GM18508 (cell line): ENCODE results near the gene METTL24.

Experiments
- ATAC-seq: cut with Tn5 transposase; IDR thresholded peaks from one replicate; pipeline ENCODE4 v1.9.1; 2021; ENCODE audit warnings: moderate number of reproducible peaks; ENCODE audit not compliant: insufficient read depth, unreplicated experiment

The METTL24 gene

DNA sequence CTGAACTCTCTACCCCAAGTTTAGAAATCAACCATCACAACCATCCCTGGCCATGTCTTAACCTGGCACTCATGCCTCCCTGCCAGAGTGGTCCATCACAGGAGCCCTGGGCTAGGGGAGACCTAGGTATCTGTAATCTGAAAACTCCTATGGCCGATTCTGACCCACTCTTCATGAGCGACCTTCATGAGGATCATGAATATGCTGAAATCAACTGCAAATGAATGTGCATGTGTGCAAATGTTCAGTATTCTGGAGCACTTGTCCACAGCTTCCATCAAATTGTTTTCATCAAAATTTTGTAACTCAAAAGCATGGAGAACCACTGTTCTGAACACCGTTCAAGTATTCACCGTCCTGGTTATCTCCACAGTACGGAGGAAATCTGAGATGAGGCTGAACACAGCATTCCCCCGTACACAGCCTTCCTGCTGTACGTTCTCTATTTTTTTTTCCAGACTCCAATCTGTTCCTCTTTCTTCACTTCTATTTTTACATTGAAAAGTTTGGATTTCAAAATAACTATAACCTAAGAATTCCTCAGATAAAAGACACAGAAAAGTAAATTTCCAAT, 17.7 kb downstream of the METTL24 start:
- no peak for ATAC-seq

DNA sequence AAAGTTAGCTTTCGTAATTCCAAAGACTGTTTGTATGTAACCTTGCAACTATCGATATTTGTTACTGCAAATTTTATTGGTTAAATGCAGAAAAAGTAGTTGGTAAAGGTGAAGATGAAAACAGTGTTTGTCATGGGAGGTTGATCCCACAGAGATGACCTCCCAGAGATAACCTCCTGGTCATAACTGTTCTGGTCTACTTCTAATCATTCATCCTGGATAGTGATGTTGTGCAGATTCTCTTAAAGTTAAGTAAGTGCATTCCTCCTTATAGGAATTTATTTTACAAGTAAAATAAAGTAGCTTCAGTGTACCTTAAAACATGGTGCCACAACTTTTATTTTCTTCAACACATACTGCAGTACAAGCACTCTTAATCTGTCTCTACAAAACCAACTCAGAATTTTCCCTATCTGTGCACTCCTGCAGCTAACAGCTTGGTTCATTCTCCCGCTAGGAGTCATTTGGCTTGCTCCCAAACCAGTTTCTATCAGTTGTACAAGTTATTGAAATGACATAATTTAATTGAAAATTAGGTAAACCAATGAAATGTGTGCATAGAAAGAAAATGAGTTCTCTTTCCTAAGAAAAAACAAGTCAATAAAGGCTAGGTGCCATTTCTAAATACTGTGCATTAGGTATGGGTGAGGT, 19.2 kb downstream of the METTL24 start:
- no peak for ATAC-seq

DNA sequence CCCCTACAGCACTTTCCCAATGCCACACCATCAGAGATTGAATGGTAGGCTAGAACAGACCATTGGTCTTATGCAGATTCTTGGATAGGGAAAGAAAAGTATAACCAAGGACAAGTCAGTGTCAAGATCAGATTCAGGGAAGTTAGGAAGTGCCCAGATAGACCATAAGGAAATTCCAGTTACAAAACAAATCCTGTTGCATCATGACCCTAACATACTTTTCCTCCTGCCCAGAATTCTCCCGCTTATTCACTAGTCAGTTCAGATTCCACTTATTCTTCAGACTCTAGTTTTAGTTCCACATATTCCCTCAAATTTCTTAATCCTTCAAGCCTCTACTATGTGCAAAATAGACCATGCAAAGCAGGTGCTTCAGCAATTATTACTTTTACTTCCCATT, 20.7 kb downstream of the METTL24 start:
- ATAC-seq = no peak

DNA sequence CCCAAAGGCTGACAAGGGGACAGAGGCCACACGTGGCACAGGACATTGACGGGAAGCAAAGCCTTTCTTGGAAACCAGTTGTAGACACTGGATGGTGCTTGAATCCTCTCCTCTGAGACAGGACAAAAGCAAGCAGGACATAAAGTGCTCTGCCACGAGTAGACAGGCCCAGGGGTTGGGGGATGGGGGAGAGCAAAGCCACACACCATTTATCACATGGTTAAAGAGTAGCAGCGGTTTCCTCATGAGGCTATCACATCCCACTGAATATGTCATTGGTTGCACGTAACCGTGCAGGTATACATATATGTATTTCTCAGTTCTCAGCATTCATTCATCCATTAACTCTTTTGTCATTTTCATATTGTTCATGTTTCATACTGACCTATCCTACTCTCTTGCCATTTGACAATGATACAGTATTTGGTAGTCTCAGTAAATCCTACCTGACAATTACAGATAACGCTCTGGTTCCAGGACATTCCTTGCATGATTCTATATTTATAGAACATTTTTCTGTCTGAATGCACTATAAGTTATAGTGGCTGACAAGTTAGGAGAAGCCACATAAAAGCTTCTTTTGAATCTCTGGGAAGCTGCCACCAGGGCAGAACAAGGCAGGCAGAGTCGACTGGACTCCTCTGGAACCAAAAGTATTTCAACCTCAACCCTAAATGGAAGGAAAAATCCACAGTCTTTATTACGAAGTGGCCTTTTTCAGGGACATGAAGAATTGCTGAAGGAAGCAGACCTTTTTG, 23.5 kb downstream of the METTL24 start:
- ATAC-seq = no peak

DNA sequence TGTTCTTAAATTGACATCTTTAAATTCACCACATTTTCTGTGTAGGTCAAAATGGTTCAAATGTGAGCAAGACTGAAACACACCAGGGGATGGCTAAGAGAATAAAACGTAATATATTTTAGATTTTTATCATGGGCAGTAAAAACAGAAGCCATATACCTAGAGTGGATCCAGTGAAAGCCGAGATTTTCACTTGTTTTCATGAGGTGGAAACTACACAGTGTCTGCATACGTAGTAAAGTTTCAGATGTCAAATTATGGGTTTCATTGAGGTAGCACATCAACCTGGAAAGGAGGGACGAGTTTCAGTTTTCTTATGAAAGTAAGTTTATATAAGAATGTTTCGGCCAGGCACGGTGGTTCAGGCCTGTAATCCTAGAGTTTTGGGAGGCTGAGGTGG, 25.9 kb downstream of the METTL24 start:
- no peak for ATAC-seq

DNA sequence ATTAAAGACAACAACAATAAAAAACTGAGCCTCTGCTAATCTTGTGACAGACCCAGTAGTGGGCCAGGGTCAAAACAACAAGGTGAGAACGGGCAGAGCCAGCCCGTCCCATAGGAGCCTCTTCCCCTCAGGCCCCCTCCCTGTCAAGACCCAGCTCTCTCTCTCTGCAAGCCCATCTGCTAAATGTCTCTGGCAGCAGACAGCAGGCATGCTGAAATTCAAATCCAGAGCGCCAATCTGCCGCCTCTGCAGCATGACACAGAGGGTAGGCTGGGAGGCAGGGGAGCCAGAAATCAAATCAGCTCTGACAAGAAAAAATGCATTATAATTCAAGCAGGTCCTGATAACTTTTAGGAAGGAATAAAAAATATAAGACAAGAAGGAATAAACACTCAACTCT, 26.3 kb downstream of the METTL24 start:
- no peak for ATAC-seq

DNA sequence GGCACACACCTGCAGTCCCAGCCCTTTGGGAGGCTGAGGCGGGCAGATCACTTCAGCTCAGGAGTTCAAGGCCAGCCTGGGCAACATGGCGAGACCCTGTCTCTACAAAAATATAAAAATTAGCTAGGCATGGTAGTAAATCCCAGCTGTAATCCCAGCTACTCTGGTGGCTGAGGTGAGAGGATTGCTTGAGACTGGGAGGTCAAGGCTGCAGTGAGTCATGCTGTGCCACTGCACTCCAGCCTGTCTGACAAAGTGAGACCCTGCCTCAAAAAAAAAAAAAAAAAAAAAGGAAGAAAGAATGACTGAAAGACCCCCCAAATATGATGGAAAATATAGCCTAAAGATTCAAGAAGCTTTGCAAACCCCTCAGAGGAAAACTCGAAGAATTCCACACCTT, 26.8 kb downstream of the METTL24 start:
- no peak for ATAC-seq

DNA sequence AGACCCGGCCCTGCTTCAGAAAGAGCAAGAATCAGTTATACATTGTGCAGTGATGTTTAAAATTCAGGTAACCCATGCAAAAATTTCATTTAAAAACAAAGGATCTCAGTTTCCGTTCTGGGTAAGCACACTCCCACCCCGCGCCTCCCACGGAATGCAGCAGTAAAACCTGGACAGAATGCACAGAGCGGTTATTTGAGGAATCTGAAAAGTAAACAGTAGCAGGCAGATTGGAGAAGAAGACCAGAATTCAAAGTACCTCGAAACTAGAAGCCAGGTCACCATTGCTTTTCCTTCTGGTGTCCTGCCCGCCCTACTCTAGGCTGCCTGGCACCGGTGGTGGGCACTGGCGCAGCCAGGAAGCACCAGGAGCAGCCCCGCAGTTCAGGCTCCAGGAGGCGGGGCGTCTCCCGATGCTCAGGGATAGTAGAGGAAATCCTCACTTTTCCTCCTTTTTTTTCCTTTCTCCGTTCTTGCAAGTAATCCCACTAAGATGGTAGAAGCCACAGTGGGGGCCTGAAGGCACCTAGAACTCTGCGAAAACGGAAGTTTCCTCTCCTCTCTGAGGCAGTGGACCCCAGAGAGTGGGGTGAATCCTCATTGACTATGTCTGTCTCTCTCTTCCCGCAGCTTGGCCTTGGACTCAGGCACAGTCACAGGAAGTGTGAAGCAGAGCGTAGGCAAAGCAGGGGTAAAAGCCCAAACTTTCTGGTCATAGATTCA, 28.3 kb downstream of the METTL24 start:
- no peak for ATAC-seq

DNA sequence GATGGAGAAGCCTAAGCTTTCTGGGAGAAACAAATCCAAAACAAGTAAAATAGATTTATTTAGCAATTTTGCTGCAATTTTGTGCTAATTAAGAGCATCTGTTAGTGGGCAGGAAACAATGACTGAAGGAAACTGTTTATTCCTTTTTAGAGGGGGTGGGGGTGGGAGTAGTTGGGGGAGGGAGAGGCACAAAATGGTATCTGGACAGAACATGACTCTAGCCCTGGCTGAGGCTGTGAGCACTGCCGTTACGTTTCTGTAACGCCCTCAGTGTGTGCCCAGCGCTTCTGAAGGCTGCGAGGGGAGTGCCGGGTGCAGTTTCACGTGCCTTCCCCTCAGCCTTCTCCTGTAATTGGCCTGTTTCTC, 28.8 kb downstream of the METTL24 start:
- ATAC-seq = no peak

DNA sequence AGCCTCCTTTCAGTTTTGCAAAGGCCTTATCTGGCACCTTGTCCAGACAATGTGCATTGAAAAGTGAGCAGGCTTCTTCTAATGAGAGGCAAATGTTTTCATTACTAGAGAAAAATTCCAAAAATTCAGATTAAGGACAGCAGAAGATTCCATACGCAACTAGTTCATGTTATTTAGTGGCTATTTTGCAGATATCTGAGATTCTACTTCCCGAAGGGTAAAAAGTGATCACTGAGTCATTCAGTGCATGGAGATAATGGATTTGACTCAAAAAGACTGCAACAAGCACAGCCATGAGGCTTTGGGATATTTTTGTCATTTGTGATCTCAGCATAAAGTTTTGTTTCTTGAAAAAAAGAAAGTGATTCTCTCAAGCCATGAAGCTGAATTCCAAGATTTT, 29.9 kb downstream of the METTL24 start:
- ATAC-seq = no peak

DNA sequence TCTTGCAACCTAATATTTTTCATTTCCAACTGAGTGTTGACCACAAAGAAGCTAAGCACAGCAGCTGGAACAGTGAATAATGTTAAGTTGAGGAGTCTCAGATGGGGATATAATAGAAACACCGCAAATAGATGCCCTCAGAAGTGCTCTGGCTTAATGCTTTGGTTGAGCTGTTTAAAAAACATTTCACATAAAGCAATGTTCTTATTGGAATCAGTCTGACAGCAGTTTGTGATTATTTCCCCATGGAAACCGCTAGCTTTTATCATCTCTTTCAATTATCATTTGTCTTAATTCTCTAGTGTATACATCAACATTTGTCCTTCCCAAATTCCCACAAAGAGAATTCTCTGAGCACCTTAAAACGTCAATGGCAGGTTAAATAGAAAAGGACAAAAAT, 30.8 kb downstream of the METTL24 start:
- no peak for ATAC-seq

DNA sequence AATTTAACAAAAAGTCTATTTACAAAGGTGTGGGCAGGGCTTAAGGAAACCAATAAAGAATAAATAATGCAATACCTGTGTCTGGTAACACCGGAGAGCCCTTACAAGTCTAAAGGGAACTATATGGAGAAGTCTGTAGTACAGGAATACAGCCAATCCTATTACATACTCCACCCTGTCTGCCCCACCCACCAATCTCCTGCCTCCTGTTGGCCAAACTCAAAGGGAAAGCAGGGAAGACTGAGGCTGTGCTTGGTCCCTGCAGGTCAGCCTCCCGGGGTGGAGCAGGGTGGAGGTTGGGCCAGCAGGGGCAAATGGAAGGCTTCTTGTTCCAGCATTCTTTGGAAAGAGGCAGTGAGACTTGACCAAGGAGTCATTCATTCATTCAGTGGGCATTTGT, 31.5 kb downstream of the METTL24 start:
- no peak for ATAC-seq

DNA sequence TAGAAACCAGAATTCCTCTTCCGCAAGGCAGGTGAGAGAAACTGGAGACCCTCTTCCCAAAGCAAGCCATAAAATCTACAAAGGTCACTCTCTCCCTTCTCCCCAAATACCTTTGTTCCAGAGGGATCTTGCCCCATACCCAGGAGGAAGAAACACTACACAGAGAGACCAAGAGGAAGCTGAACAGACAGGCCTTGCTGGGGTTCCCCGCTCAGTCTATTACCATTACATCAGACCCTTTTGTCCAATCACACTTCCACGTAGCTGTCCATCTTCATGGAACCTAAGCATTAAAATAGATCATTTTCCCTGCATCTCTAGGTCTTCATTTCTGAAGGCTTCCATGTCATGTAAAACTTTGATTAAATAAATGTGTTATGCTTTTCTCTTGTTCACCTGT, 32.1 kb downstream of the METTL24 start:
- ATAC-seq = no peak

DNA sequence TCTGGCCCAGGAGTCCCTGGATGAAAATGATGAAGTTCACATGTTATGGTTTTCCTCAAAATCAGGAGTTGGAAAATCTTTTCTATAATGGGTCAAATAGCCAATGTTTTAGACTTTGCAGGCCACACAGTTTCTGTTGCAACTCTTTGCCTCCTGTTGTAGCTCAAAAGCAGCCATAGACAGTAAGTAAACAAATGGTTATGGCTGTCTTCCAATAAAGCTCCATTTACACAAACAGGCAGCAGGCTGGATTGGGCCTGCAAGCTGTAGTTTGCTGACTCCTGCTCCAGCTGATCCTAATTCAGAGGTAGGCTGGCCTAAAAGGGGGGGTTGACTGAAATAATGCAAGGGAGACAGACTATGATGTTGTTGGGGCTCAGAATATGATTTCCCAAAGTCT, 33.0 kb downstream of the METTL24 start:
- no peak for ATAC-seq

DNA sequence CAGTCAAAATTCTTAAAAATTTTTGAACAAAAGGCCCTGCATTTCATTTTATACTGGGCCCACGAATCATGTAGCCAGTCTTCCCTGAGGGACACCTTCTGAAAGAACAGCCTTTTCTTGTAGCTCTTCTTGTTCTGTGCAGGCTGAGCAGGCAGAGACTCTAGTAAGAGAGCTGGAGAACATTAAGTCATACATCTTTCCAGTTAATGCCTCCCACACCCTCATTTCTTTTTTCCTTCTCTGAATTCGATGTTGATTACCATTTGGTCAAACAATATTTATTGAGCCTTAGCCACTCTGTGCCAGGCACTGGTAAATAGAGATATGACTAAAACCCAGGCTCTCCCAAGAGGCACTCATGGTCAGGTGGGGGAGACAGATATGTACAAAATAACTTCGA, 33.6 kb downstream of the METTL24 start:
- no peak for ATAC-seq

DNA sequence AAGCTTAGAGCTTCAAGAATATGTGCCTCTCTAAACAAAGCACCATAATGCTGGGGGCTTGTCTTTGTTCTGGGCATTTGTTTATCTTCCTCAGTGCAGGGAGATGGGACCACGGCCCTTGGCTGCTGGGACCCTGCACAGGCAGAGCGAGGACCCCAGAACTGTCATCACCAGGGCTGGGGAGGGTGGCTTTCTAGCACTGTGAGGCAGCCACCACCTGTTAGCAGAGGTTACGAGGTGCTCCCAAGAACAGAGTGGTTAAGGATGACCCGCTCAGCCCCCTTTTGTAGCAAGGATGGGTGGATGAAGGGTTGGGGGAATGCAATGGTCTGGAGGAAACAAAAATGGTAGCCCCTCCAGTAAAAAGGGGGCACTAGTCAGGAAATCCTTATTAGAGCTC, 34.9 kb downstream of the METTL24 start:
- no peak for ATAC-seq

DNA sequence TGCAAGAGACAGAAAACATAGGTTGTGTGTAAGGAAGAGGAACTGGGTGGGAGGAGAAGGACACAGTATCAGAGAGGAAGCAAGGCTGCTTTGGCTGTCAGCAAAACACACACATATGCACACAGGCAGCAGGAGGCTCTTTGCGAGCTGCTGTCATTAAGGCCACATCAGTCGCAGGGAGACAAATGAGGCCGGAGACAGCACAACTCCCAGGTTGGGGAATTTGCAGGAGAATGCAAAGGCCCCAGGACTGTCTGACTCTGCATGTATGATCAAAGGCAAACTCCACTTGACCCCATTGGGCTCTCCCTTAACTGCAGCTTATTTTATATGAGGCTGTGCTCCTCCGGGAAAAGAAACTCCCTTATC, 35.3 kb downstream of the METTL24 start:
- ATAC-seq = no peak

DNA sequence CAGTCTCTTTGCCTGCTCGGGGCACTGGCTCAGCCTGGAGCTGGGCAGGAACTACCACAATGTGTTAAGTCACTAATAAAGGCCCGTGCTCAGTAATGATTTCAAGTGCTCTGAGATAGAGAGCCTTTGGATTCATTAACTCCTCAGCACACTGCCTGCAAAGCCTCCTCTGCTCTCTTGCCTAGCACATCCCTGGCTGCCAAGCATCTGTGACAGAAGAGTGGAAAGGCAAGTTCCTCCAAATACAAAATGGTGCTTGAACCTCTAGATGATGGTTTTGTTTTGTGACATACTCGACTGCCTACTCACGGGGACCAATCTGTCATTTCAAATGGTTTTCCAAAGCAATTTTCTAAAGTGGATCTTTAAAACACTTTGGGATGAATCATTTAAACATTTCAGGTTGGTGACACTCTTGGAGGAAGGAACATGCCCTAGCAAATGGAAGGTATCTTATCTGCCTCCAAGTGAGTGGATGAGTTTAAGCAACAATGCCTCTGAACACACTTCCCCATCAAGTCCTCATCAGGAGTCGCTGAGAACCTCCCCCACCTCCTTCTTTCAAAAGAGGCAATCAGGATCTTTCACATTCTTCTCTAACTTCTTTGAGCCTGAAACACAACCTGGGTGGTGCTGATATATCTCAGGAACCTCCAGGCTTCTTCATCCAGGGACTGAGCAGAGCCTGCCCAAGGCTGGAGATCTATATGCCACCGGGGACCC, 35.8 kb downstream of the METTL24 start:
- ATAC-seq = no peak

DNA sequence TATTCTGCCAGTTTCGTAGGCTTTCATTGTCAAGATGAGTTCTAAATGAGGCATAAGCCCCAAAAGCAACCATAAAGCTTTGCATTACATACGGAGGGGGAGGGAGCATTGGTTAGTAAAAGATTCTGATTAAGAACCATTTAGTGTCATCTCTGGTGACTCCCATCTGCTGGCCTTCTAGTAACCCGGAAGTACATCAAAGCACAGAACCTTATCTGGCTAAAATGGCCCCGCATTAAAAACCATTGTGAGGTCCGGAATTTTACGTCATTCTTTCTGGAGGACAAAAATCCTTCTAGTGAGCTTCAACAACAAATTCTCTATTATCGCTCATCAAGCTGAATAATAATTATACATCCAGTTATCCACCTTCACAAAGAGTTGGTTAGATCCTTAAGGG, 37.8 kb downstream of the METTL24 start:
- no peak for ATAC-seq

DNA sequence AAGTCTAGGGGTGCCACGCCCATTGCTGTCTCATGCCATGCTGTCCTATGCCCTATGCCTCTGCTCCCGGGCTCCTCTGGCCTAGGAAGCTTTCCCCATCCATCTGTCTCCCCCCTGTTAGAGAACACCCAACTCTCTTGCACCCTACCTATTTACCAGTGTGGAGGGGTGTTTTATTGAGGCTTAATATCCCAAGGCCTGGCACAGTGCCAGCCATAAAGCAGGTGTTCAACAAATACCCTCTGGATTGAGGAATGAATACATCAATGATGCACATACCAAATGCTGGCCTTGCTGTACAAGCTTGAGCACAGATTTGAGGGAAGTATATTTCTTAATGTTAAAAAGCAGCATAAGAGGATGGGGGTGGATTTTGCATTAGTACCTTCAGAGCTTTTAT, 38.3 kb downstream of the METTL24 start:
- no peak for ATAC-seq

DNA sequence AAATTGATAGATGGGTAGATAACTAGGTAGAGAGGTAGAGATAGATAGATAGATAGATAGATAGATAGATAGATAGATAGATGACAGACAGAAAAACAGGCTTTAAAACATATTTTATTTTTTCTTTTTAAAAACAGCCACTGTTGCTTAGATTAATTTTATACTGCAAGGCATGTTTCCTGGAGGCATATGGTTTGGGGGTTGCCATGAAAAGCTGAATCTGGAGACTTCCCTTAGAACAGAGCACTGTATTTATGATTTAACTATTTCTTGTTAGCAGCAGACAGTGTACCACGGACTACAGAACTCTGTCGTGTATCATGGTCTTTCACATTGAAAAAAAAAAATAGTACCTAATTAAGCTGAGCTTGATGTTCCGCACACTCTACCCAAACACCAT, 38.8 kb downstream of the METTL24 start:
- no peak for ATAC-seq
